Measurements from ENCODE around the gene RABL6.

DNA sequence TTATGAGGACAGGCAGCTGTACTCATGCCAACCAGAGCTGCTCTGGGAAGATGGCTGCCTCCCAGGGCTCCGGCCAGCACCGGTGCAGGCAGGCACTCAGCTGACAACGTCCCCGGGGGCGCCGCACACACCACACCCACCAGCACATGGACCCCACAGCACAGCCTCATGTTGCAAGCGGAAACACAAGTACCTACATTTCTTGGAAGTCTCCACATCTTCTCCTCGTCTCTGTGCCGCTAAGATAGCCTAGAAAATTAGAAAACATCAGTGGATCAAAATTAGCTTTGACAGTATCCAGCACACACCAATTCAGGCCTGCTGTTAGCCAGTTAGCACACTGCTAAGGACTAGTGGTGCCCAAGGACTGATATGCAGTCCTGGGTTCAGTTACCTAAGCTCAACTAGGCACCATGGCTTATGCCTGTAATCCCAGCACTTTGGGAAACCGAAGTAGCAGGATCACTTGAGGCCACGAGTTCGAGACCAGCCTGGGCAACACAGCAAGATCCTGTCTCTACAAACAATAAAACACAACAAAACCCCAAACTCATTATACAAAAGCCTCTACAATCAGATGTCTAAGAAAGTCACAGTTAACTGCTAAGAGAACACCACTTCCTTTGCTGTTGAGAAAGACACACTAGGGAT lies 56.0 kb downstream of the RABL6 start:
- TF ChIP-seq, protein P1, sequence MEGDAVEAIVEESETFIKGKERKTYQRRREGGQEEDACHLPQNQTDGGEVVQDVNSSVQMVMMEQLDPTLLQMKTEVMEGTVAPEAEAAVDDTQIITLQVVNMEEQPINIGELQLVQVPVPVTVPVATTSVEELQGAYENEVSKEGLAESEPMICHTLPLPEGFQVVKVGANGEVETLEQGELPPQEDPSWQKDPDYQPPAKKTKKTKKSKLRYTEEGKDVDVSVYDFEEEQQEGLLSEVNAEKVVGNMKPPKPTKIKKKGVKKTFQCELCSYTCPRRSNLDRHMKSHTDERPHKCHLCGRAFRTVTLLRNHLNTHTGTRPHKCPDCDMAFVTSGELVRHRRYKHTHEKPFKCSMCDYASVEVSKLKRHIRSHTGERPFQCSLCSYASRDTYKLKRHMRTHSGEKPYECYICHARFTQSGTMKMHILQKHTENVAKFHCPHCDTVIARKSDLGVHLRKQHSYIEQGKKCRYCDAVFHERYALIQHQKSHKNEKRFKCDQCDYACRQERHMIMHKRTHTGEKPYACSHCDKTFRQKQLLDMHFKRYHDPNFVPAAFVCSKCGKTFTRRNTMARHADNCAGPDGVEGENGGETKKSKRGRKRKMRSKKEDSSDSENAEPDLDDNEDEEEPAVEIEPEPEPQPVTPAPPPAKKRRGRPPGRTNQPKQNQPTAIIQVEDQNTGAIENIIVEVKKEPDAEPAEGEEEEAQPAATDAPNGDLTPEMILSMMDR (IDR thresholded peaks at IDR 0.05; ENCODE audit: insufficient read depth, low read depth, low read length): no peak
- TF ChIP-seq EZH2 (IDR thresholded peaks at IDR 0.05; ENCODE audit: insufficient read depth, low read length): no peak
